CD14-positive monocyte (primary cell): Measurements from ENCODE around the gene UROC1. TPM values are rescaled to one million over a fixed set of nuclear protein-coding genes. Genes with fewer than 3 reads are reported as not detected.
A peak's percentile ranks its signal among the peaks of the same experiment; 100 is the strongest.

Experiments
- DNase-seq, 3 donors: peaks; one replicate each; pipeline ENCODE4 v3.0.0-alpha.2; 2011 to 2022
- H2AFZ ChIP-seq: 2 replicates; pipeline ENCODE4 v1.6.0; 2012; ENCODE audit warnings: mild to moderate bottlenecking, low read depth, low read length, inconsistent platforms; ENCODE audit not compliant: insufficient read depth, poor library complexity, severe bottlenecking
- H3K27ac ChIP-seq, 2 donors: 1 replicate in 1 of 2; 2 replicates in 1 of 2; pipeline ENCODE4 v1.5.1; 2012 to 2013; ENCODE audit warnings: low read length in 2 of 2, control low read depth in 1 of 2, inconsistent platforms in 1 of 2, low read depth in 1 of 2, mild to moderate bottlenecking in 1 of 2
- H3K27me3 ChIP-seq, 2 donors: one replicate each; pipeline versions ENCODE4 v1.6.0 to v1.6.1; 2011 to 2013; ENCODE audit warnings: low read length in 2 of 2; ENCODE audit not compliant: control insufficient read depth in 2 of 2, insufficient read depth in 2 of 2
- H3K36me3 ChIP-seq, 2 donors: replicated peaks in 1 of 2; 1 replicate in 1 of 2; 2 replicates in 1 of 2; pipeline versions ENCODE4 v1.5.1 to v1.6.1; 2012 to 2013; ENCODE audit warnings: low read length in 2 of 2, control low read depth in 1 of 2, inconsistent platforms in 1 of 2, mild to moderate bottlenecking in 1 of 2; ENCODE audit not compliant: insufficient read depth in 2 of 2, control insufficient read depth in 1 of 2
- H3K4me1 ChIP-seq, 2 donors: 1 replicate in 1 of 2; 2 replicates in 1 of 2; pipeline versions ENCODE4 v1.5.1 to v1.6.1; 2012 to 2013; ENCODE audit warnings: low read length in 2 of 2, control low read depth in 1 of 2, inconsistent platforms in 1 of 2, mild to moderate bottlenecking in 1 of 2, moderate library complexity in 1 of 2; ENCODE audit not compliant: insufficient read depth in 2 of 2, control insufficient read depth in 1 of 2
- H3K4me2 ChIP-seq: replicated peaks from 2 replicates; pipeline ENCODE3; 2012; ENCODE audit warnings: low read length, moderate library complexity, mild to moderate bottlenecking; ENCODE audit not compliant: poor library complexity, severe bottlenecking; ENCODE audit errors: extremely low read depth
- H3K4me3 ChIP-seq, 3 experiments: fragments of 200-600 bp in 1 of 3; sonication (generic) in 1 of 3; replicated peaks in 1 of 3; 1 replicate in 2 of 3; 2 replicates in 1 of 3; pipeline ENCODE4 v1.5.1; 2011 to 2013; ENCODE audit warnings: low read length in 3 of 3, mild to moderate bottlenecking in 3 of 3, control low read depth in 2 of 3, low read depth in 2 of 3, inconsistent platforms in 1 of 3, moderate library complexity in 1 of 3
- H3K79me2 ChIP-seq: 2 replicates; pipeline ENCODE4 v1.6.0; 2012; ENCODE audit warnings: mild to moderate bottlenecking, control low read depth, inconsistent platforms, low read length, moderate library complexity; ENCODE audit not compliant: insufficient read depth
- H3K9ac ChIP-seq: 2 replicates; pipeline ENCODE4 v1.6.0; 2017; ENCODE audit warnings: low read length, mild to moderate bottlenecking; ENCODE audit not compliant: insufficient read depth, poor library complexity, severe bottlenecking
- H3K9me3 ChIP-seq, 2 donors: replicated peaks in 1 of 2; 1 replicate in 1 of 2; 2 replicates in 1 of 2; pipeline versions ENCODE4 v1.5.1 to v1.6.1; 2012 to 2013; ENCODE audit warnings: low read length in 2 of 2, control low read depth in 1 of 2; ENCODE audit not compliant: control insufficient read depth in 1 of 2, insufficient read depth in 1 of 2
- H4K20me1 ChIP-seq: 2 replicates; pipeline ENCODE4 v1.6.0; 2012; ENCODE audit warnings: mild to moderate bottlenecking, low read length, control low read depth, moderate library complexity; ENCODE audit not compliant: insufficient read depth
- H3K27ac Mint-ChIP-seq, 7 donors: one replicate each; pipeline ENCODE4 v1.8.0; 2020; ENCODE audit warnings: mild to moderate bottlenecking in 7 of 7, mixed read lengths in 7 of 7, moderate library complexity in 6 of 7, inconsistent platforms in 2 of 7
- H3K27me3 Mint-ChIP-seq, 3 donors: one replicate each; pipeline ENCODE4 v1.8.0; 2021 to 2022; ENCODE audit warnings: low read depth in 3 of 3, mild to moderate bottlenecking in 3 of 3, mixed read lengths in 3 of 3, moderate library complexity in 3 of 3, inconsistent platforms in 1 of 3
- H3K36me3 Mint-ChIP-seq, 2 donors: one replicate each; pipeline ENCODE4 v1.8.0; 2020; ENCODE audit warnings: mixed read lengths in 2 of 2, inconsistent platforms in 1 of 2, mild to moderate bottlenecking in 1 of 2
- H3K4me1 Mint-ChIP-seq: one replicate; pipeline ENCODE4 v1.8.0; 2020; ENCODE audit warnings: mild to moderate bottlenecking, mixed read lengths
- H3K4me3 Mint-ChIP-seq, 2 donors: one replicate each; pipeline ENCODE4 v1.8.0; 2020; ENCODE audit warnings: mild to moderate bottlenecking in 2 of 2, mixed read lengths in 2 of 2, moderate library complexity in 1 of 2
- H3K9me3 Mint-ChIP-seq, 7 donors: one replicate each; pipeline ENCODE4 v1.8.0; 2020 to 2022; ENCODE audit warnings: mixed read lengths in 7 of 7, mild to moderate bottlenecking in 6 of 7, moderate library complexity in 6 of 7, inconsistent platforms in 2 of 7
- CTCF ChIP-seq: fragments of 200-600 bp; IDR thresholded peaks from one replicate; pipeline ENCODE4 v1.8.0; 2022; ENCODE audit warnings: antibody characterized with exemption, mild to moderate bottlenecking
- WGBS: methylation state at CpG from one replicate; pipeline ENCODE4 v1.1.5; 2013; ENCODE audit warnings: missing lambda C conversion rate; ENCODE audit not compliant: insufficient coverage; 5-methylcytosine and 5-hydroxymethylcytosine counted together
- intact Hi-C, 2 donors: fragments of 100-400 bp; cut with micrococcal nuclease; formaldehyde crosslinking; loops; one replicate each; pipeline versions ENCODE4 v1.15.0 to v1.15.1; 2023
- polyA plus RNA-seq, 3 donors: library from polyadenylated mRNA; depleted of rRNA in 1 of 3; unstranded in 2 of 3; stranded (reverse) in 1 of 3; fragments of 300-500 nt in 2 of 3; fragments of >200 nt in 1 of 3; fragmentation: Illumina TruSeq in 2 of 3; gene quantifications; 1 replicate in 2 of 3; 2 replicates in 1 of 3; pipeline ENCODE4 v1.2.3, GENCODE V29; 2012 to 2021

The UROC1 gene
- polyA plus RNA-seq, 3 donors: not detected

GRCh38 chr3:126463521-126463920 lies 54.1 kb downstream of the UROC1 start:
- DNase-seq: no peak
- no peaks in the 10 kb centered on the region for H3K27me3 ChIP-seq
- Mint-ChIP-seq H3K36me3 (peaks cover 84 to 96% of the 10 kb centered on the region in 2 donors), H3K9me3 (peaks cover 0 to 3% (median 0%) of the 10 kb centered on the region in 7 donors), H3K4me3 (no peak overlapping the region), H3K27me3 (no peaks in the 10 kb centered on the region), H3K27ac (no peak overlapping the region), H3K4me1 (peaks cover 41% of the 10 kb centered on the region)
- 100% methylated on average over 1 of the region's 2 CpGs for WGBS
- H3K9ac ChIP-seq: no peak overlapping the region
- no peak overlapping the region for H2AFZ ChIP-seq
- H3K27ac ChIP-seq: no peak overlapping the region
- peaks cover 100% of the 10 kb centered on the region for H4K20me1 ChIP-seq
- H3K9me3 ChIP-seq: no peaks in the 10 kb centered on the region
- no peak overlapping the region for H3K4me2 ChIP-seq
- H3K4me3 ChIP-seq: no peak overlapping the region
- intact Hi-C loops: loop anchor here in 1 of 2 donors (10.0 kb wide), 1 partner anchor 109 kb away; the partner anchor contains the start of gene KLF15
- peaks cover 43 to 45% of the 10 kb centered on the region in 2 donors for H3K4me1 ChIP-seq
- peaks cover 85% of the 10 kb centered on the region for H3K79me2 ChIP-seq
- H3K36me3 ChIP-seq: peaks cover 77 to 92% of the 10 kb centered on the region in 2 donors
- no peak for TF ChIP-seq CTCF

DNA sequence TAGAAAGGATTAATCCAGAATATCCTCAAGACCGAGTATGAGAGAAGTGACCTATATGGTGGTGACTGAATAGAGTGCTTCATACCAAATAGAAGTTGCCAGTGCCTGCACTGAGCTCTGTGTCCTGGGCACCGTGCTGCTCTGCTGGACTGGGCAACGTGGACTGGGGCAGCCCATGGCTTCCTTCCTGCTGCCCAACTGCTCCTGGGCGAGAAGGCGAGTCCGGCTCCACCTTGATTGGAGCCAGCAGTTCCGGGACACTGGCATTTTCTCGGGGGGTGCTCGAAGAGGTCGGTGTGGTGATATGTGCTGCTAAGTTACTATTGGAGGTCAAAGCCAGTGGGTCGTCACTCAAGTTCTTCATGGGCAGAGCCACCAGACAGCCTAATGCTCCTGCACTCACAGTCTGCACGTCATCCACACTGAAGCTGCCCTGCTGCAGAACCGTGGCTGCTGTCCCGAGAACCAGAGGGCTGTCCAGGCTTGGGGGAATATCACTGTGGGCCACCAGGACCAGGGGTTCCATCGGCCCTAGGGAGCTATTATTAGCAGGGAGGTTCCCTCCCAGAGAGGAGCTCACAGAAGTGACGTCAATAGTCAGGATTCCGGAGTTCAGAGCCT lies 56.0 kb downstream of the UROC1 start:
- no peak overlapping the region for H3K4me3 Mint-ChIP-seq
- Histone ChIP-seq H3K9me3 (no peaks in the 10 kb centered on the region), H3K4me1 (peaks cover 24 to 26% of the 10 kb centered on the region in 2 donors), H3K79me2 (peaks cover 85% of the 10 kb centered on the region), H3K36me3 (peaks cover 83 to 92% of the 10 kb centered on the region in 2 donors), H3K9ac (no peak overlapping the region), H2AFZ (no peak overlapping the region), H4K20me1 (peaks cover 100% of the 10 kb centered on the region), H3K4me2 (no peak overlapping the region), H3K27me3 (no peaks in the 10 kb centered on the region), H3K4me3 (no peak overlapping the region), H3K27ac (no peak overlapping the region)
- intact Hi-C loops: loop anchor here in 1 of 2 donors (10.0 kb wide), 1 partner anchor 107 kb away; the partner anchor contains the start of gene KLF15
- peaks cover 21% of the 10 kb centered on the region for H3K4me1 Mint-ChIP-seq
- H3K27ac Mint-ChIP-seq: peak overlapping the region in 1 of 7 donors; percentile 10
- 100% methylated on average over 8 of the region's 17 CpGs for WGBS
- no peak for DNase-seq
- peaks cover 85 to 96% of the 10 kb centered on the region in 2 donors for H3K36me3 Mint-ChIP-seq
- H3K27me3 Mint-ChIP-seq: no peaks in the 10 kb centered on the region
- TF ChIP-seq CTCF: no peak
- no peaks in the 10 kb centered on the region for H3K9me3 Mint-ChIP-seq
